DOHH2 (cell line): ENCODE data around the gene AFF1.

Experiments
- H3F3A ChIP-seq: fragments of 200-600 bp; sonication (generic), shearing (Covaris generic); 2 replicates; pipeline ENCODE4 v1.6.0; 2016; ENCODE audit warnings: antibody characterized with exemption, mild to moderate bottlenecking; ENCODE audit not compliant: control insufficient read depth, insufficient read depth
- H3K27ac ChIP-seq: fragments of 200-600 bp; sonication (generic); 2 replicates; pipeline ENCODE4 v1.5.1; 2014; ENCODE audit warnings: low read depth, mild to moderate bottlenecking, low read length, moderate library complexity
- H3K27me3 ChIP-seq: fragments of 200-600 bp; sonication (generic); 2 replicates; pipeline ENCODE4 v1.6.1; 2014; ENCODE audit warnings: mild to moderate bottlenecking, low read length, mixed read lengths; ENCODE audit not compliant: control insufficient read depth
- H3K36me3 ChIP-seq: fragments of 200-600 bp; sonication (generic); 2 replicates; pipeline ENCODE4 v1.6.1; 2014; ENCODE audit warnings: mild to moderate bottlenecking, low read length, moderate library complexity, mixed read lengths; ENCODE audit not compliant: control insufficient read depth
- H3K4me1 ChIP-seq: fragments of 200-600 bp; sonication (generic); 2 replicates; pipeline ENCODE4 v1.6.1; 2014; ENCODE audit warnings: mild to moderate bottlenecking, low read length, mixed read lengths; ENCODE audit not compliant: control insufficient read depth
- H3K4me2 ChIP-seq: fragments of 200-600 bp; sonication (generic); 2 replicates; pipeline ENCODE4 v1.6.0; 2014; ENCODE audit warnings: mild to moderate bottlenecking, low read length, moderate library complexity
- H3K4me3 ChIP-seq: fragments of 200-600 bp; sonication (generic); 2 replicates; pipeline ENCODE4 v1.5.1; 2014; ENCODE audit warnings: mild to moderate bottlenecking, low read length, mixed read lengths
- H3K79me2 ChIP-seq: fragments of 200-600 bp; sonication (generic); 2 replicates; pipeline ENCODE4 v1.6.1; 2014; ENCODE audit warnings: mild to moderate bottlenecking, low read length, mixed read lengths; ENCODE audit not compliant: control insufficient read depth
- H3K9me2 ChIP-seq: fragments of 200-600 bp; sonication (generic); replicated peaks from 2 replicates; pipeline ENCODE4 v1.6.1; 2014; ENCODE audit warnings: mild to moderate bottlenecking, low read length, mixed read lengths; ENCODE audit not compliant: control insufficient read depth
- H3K9me3 ChIP-seq: fragments of 200-600 bp; sonication (generic); 2 replicates; pipeline ENCODE4 v1.6.1; 2014; ENCODE audit warnings: antibody characterized with exemption, low read length, mixed read lengths; ENCODE audit not compliant: control insufficient read depth, insufficient read depth
- H4K20me1 ChIP-seq: fragments of 200-600 bp; sonication (generic); 2 replicates; pipeline ENCODE4 v1.6.0; 2014; ENCODE audit warnings: low read depth, mild to moderate bottlenecking, antibody characterized with exemption, low read length, moderate library complexity; ENCODE audit not compliant: control insufficient read depth, insufficient read depth
- EZH2phosphoT487 ChIP-seq: fragments of 200-600 bp; sonication (generic); IDR thresholded peaks from 2 replicates; pipeline ENCODE4 v1.6.1; 2017; ENCODE audit warnings: borderline replicate concordance, mild to moderate bottlenecking, antibody characterized with exemption, low read length, moderate library complexity, mixed read lengths
- TF ChIP-seq, protein P1 (sequence below): fragments of 200-600 bp; sonication (generic); IDR thresholded peaks from one replicate; pipeline ENCODE4 v1.5.1; 2014; ENCODE audit warnings: antibody characterized with exemption, mild to moderate bottlenecking, low read depth, low read length; ENCODE audit not compliant: poor library complexity, severe bottlenecking

The AFF1 gene

DNA sequence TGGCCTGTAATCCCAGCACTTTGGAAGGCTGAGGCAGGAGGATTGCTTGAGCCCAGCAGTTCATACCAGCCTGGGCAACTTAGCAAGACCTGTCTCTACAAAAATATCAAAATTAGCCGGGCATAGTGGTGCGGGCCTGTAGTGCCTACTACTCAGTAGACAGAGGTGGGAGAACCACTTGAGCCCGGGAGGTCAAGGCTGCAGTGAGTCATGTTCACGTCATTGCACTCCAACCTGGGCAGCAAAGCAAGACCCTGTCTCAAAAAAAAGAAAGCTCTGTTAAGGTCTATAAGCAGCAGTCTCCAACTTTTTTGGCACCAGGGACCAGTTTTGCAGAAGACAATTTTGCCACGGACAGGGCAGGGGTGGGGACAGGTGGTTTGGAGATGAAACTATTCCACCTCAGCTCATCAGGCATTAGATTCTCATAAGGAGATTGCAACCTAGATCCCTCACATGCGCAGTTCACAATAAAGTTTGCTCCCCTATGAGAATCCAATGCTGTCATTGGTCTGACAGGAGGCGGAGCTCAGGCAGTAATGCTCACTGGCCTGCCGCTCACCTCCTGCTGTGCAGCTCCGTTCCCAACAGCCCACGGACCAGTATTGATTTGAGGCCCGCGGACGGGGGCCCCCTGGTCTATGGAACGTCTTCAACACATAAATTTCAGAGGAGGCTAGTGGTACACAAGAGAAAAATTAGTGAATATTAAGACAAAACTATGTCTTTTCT, 217.7 kb downstream of the AFF1 start:
- no peaks in the 10 kb centered on the region for H3K9me2 ChIP-seq
- no peak overlapping the region for H3K4me2 ChIP-seq
- no peaks in the 10 kb centered on the region for H3K9me3 ChIP-seq
- H3K27ac ChIP-seq: no peak overlapping the region
- no peak overlapping the region for H3K4me3 ChIP-seq
- H3K36me3 ChIP-seq: no peaks in the 10 kb centered on the region
- no peaks in the 10 kb centered on the region for H4K20me1 ChIP-seq
- no peaks in the 10 kb centered on the region for H3K27me3 ChIP-seq
- H3F3A ChIP-seq: no peaks in the 10 kb centered on the region
- TF ChIP-seq, protein P1, sequence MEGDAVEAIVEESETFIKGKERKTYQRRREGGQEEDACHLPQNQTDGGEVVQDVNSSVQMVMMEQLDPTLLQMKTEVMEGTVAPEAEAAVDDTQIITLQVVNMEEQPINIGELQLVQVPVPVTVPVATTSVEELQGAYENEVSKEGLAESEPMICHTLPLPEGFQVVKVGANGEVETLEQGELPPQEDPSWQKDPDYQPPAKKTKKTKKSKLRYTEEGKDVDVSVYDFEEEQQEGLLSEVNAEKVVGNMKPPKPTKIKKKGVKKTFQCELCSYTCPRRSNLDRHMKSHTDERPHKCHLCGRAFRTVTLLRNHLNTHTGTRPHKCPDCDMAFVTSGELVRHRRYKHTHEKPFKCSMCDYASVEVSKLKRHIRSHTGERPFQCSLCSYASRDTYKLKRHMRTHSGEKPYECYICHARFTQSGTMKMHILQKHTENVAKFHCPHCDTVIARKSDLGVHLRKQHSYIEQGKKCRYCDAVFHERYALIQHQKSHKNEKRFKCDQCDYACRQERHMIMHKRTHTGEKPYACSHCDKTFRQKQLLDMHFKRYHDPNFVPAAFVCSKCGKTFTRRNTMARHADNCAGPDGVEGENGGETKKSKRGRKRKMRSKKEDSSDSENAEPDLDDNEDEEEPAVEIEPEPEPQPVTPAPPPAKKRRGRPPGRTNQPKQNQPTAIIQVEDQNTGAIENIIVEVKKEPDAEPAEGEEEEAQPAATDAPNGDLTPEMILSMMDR: no peak
- TF ChIP-seq EZH2phosphoT487: no peak
- H3K4me1 ChIP-seq: no peaks in the 10 kb centered on the region
- no peaks in the 10 kb centered on the region for H3K79me2 ChIP-seq

DNA sequence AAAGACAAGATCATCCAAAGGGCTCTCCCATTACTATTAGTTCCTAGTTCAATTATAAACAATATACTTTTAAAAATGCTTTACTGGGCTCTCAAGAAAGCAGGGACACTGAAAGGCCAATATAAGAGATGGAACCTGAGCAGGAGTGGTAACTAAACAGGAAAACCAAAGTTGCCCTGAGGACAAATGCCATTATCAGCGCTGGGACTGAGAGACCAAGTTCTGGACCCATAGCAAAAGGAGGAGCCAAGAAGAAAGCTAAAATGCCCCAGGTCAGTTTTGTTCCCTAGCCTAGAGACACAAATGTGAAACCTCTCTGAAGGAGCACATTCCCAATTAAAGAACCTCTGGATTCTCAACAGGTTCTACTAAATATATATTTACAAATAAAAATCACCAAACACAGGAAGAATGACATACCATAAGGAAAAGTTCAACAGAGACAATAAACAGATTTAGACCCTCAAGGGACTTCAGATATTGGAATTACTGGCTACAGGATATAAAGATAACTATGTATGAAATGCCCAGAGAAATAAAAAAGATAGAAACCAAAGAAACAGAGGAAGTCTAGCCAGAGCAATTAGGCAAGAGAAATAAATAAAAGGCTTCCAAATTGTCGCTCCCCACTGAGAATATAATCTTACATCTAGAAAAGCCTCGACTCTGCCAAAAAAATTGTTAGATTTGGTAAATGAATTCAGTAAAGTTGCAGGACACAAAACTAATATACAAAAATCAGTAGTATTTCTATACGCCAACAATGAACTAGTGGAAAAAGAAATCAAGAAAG, 218.5 kb downstream of the AFF1 start:
- Histone ChIP-seq H3K79me2 (no peaks in the 10 kb centered on the region), H3K9me3 (no peaks in the 10 kb centered on the region), H3K9me2 (no peaks in the 10 kb centered on the region), H3K4me2 (no peak overlapping the region), H3K27ac (no peak overlapping the region), H3K4me3 (no peak overlapping the region), H4K20me1 (no peaks in the 10 kb centered on the region), H3K4me1 (no peaks in the 10 kb centered on the region), H3F3A (no peaks in the 10 kb centered on the region), H3K27me3 (no peaks in the 10 kb centered on the region), H3K36me3 (no peaks in the 10 kb centered on the region)
- no peak for TF ChIP-seq EZH2phosphoT487
- TF ChIP-seq, protein P1: no peak

DNA sequence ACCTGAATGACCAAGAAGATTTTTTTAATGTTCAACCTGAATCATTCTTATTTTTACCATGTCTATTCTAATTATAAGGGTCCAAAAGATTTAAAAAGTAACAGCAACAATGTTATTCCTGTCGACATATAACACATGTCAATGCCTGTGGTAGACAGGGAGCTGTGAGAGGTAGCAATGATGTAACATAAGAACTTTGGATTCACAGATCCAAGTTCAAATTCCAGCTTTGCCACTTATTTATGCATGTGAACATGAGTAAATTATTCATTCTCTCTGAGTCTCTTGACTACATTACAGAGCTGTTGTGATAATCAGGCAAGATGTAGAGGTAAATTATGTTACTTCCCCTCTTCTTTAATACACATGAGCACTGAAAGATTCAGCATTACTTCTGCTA, 231.1 kb downstream of the AFF1 start:
- H3K4me3 ChIP-seq: no peak overlapping the region
- no peak for TF ChIP-seq EZH2phosphoT487
- TF ChIP-seq, protein P1: no peak
- no peaks in the 10 kb centered on the region for H3F3A ChIP-seq
- H3K79me2 ChIP-seq: no peaks in the 10 kb centered on the region
- H3K27me3 ChIP-seq: no peaks in the 10 kb centered on the region
- no peaks in the 10 kb centered on the region for H3K4me1 ChIP-seq
- no peak overlapping the region for H3K4me2 ChIP-seq
- H3K9me3 ChIP-seq: no peaks in the 10 kb centered on the region
- no peak overlapping the region for H3K27ac ChIP-seq
- peaks cover 24% of the 10 kb centered on the region for H3K36me3 ChIP-seq
- no peaks in the 10 kb centered on the region for H4K20me1 ChIP-seq
- no peaks in the 10 kb centered on the region for H3K9me2 ChIP-seq
